H9 (cell line): Measurements from ENCODE around the gene HSPB2. TPM values are rescaled to one million over a fixed set of nuclear protein-coding genes. Genes with fewer than 3 reads are reported as not detected.

Source experiments
- DNase-seq: peaks from one replicate; pipeline ENCODE4 v3.0.0-alpha.2; 2017
- H2AFZ ChIP-seq: one replicate; pipeline ENCODE4 v1.6.1; 2013; ENCODE audit warnings: mild to moderate bottlenecking, low read length, control low read depth, moderate library complexity
- H2AK5ac ChIP-seq: 2 replicates; pipeline ENCODE4 v1.6.1; 2013; ENCODE audit warnings: low read length, control low read depth, mixed read lengths; ENCODE audit not compliant: insufficient read length
- H2BK120ac ChIP-seq: one replicate; pipeline ENCODE4 v1.6.1; 2013; ENCODE audit warnings: low read depth, mild to moderate bottlenecking, low read length, control low read depth, inconsistent platforms; ENCODE audit not compliant: poor library complexity, severe bottlenecking
- H2BK12ac ChIP-seq: 2 replicates; pipeline ENCODE4 v1.6.1; 2013; ENCODE audit warnings: low read length, control low read depth, mixed read lengths, low read depth; ENCODE audit not compliant: insufficient read length
- H2BK15ac ChIP-seq: 2 replicates; pipeline ENCODE4 v1.6.1; 2013; ENCODE audit warnings: low read depth, low read length, control low read depth
- H2BK20ac ChIP-seq: one replicate; pipeline ENCODE4 v1.6.1; 2013; ENCODE audit warnings: low read depth, mild to moderate bottlenecking, low read length, control low read depth, inconsistent platforms; ENCODE audit not compliant: poor library complexity, severe bottlenecking
- H2BK5ac ChIP-seq: 2 replicates; pipeline ENCODE4 v1.6.1; 2013; ENCODE audit warnings: low read length, control low read depth, mixed read lengths; ENCODE audit not compliant: insufficient read length
- H3K14ac ChIP-seq: 2 replicates; pipeline ENCODE4 v1.6.1; 2013; ENCODE audit warnings: low read length, control low read depth; ENCODE audit not compliant: insufficient read depth
- H3K18ac ChIP-seq: 2 replicates; pipeline ENCODE4 v1.6.1; 2013; ENCODE audit warnings: low read depth, mild to moderate bottlenecking, mixed read lengths, low read length, control low read depth; ENCODE audit not compliant: insufficient read length
- H3K23ac ChIP-seq: 2 replicates; pipeline ENCODE4 v1.6.1; 2013; ENCODE audit warnings: low read length, control low read depth, mixed read lengths, low read depth; ENCODE audit not compliant: insufficient read length
- H3K23me2 ChIP-seq: 2 replicates; pipeline ENCODE4 v1.6.1; 2013; ENCODE audit warnings: low read depth, mild to moderate bottlenecking, mixed read lengths, low read length, control low read depth; ENCODE audit not compliant: insufficient read length, poor library complexity, severe bottlenecking
- H3K27ac ChIP-seq: 2 replicates; pipeline ENCODE4 v1.5.1; 2013; ENCODE audit warnings: low read length, control low read depth, mixed read lengths, low read depth; ENCODE audit not compliant: insufficient read length
- H3K27me3 ChIP-seq: 2 replicates; pipeline ENCODE4 v1.6.1; 2013; ENCODE audit warnings: low read length, control low read depth, inconsistent platforms; ENCODE audit not compliant: insufficient read depth
- H3K4ac ChIP-seq: 2 replicates; pipeline ENCODE4 v1.6.1; 2013; ENCODE audit warnings: low read depth, mild to moderate bottlenecking, control low read depth, inconsistent platforms, low read length, moderate library complexity
- H3K4me1 ChIP-seq: 2 replicates; pipeline ENCODE4 v1.6.1; 2013; ENCODE audit warnings: low read length, control low read depth, inconsistent platforms; ENCODE audit not compliant: insufficient read depth
- H3K4me2 ChIP-seq: 2 replicates; pipeline ENCODE4 v1.6.1; 2013; ENCODE audit warnings: low read length, control low read depth, mixed read lengths; ENCODE audit not compliant: insufficient read length, insufficient read depth
- H3K56ac ChIP-seq: 2 replicates; pipeline ENCODE4 v1.6.1; 2013; ENCODE audit warnings: low read depth, mild to moderate bottlenecking, mixed read lengths, low read length, control low read depth; ENCODE audit not compliant: insufficient read length
- H3K79me1 ChIP-seq: 2 replicates; pipeline ENCODE4 v1.6.1; 2013; ENCODE audit warnings: low read depth, mild to moderate bottlenecking, moderate library complexity, low read length, control low read depth, inconsistent platforms; ENCODE audit not compliant: insufficient read depth, poor library complexity, severe bottlenecking
- H3K79me2 ChIP-seq: 2 replicates; pipeline ENCODE4 v1.6.1; 2013; ENCODE audit warnings: low read length, control low read depth, inconsistent platforms; ENCODE audit not compliant: insufficient read depth
- H3K9ac ChIP-seq: 2 replicates; pipeline ENCODE4 v1.6.1; 2013; ENCODE audit warnings: low read length, control low read depth, mixed read lengths; ENCODE audit not compliant: insufficient read length; ENCODE audit errors: extremely low read depth
- H3K9me3 ChIP-seq: one replicate; pipeline ENCODE4 v1.6.1; 2013; ENCODE audit warnings: low read depth, low read length, inconsistent platforms; ENCODE audit not compliant: control insufficient read depth
- H3T11ph ChIP-seq: one replicate; pipeline ENCODE4 v1.6.1; 2013; ENCODE audit warnings: mild to moderate bottlenecking, low read length, control low read depth, inconsistent platforms
- H4K20me1 ChIP-seq: one replicate; pipeline ENCODE4 v1.6.1; 2013; ENCODE audit not compliant: control insufficient read depth, insufficient read length, insufficient read depth
- H4K5ac ChIP-seq: 2 replicates; pipeline ENCODE4 v1.6.1; 2013; ENCODE audit warnings: low read depth, mild to moderate bottlenecking, mixed read lengths, low read length, control low read depth; ENCODE audit not compliant: insufficient read length
- H4K8ac ChIP-seq: replicated peaks from 2 replicates; pipeline ENCODE4 v1.6.1; 2013; ENCODE audit warnings: low read length, control low read depth, mixed read lengths, low read depth; ENCODE audit not compliant: insufficient read length
- H4K91ac ChIP-seq: 2 replicates; pipeline ENCODE4 v1.6.1; 2013; ENCODE audit warnings: low read depth, mild to moderate bottlenecking, moderate library complexity, mixed read lengths, low read length, control low read depth; ENCODE audit not compliant: insufficient read length
- H3K27ac Mint-ChIP-seq, 3 experiments: 2 replicates in 2 of 3; 3 replicates in 1 of 3; pipeline ENCODE4 v1.8.0; 2020 to 2021; ENCODE audit warnings: mixed read lengths in 3 of 3, mild to moderate bottlenecking in 1 of 3, moderate library complexity in 1 of 3
- H3K27me3 Mint-ChIP-seq: 2 replicates; pipeline ENCODE4 v1.8.0; 2021; ENCODE audit warnings: low read depth, mild to moderate bottlenecking, moderate library complexity, mixed read lengths
- H3K36me3 Mint-ChIP-seq, 3 experiments: 2 replicates in 2 of 3; 3 replicates in 1 of 3; pipeline ENCODE4 v1.8.0; 2020 to 2021; ENCODE audit warnings: low read depth in 3 of 3, mixed read lengths in 3 of 3; ENCODE audit not compliant: insufficient read depth in 1 of 3
- H3K4me1 Mint-ChIP-seq, 2 experiments: 2 replicates each; pipeline ENCODE4 v1.8.0; 2020; ENCODE audit warnings: mixed read lengths in 2 of 2
- H3K4me3 Mint-ChIP-seq, 2 experiments: 2 replicates in 1 of 2; 3 replicates in 1 of 2; pipeline ENCODE4 v1.8.0; 2020 to 2021; ENCODE audit warnings: mild to moderate bottlenecking in 2 of 2, mixed read lengths in 2 of 2, moderate library complexity in 1 of 2
- H3K9me3 Mint-ChIP-seq, 2 experiments: 2 replicates in 1 of 2; 3 replicates in 1 of 2; pipeline ENCODE4 v1.8.0; 2020; ENCODE audit warnings: mild to moderate bottlenecking in 2 of 2, mixed read lengths in 2 of 2, moderate library complexity in 1 of 2
- CTCF ChIP-seq: fragments of 200-600 bp; sonication (generic); conservative IDR thresholded peaks from 3 replicates; pipeline ENCODE4 v1.8.0; 2021; ENCODE audit warnings: antibody characterized with exemption, mild to moderate bottlenecking
- WGBS: extraction: QIAGEN DNeasy Blood & Tissue Kit; methylation state at CpG from one replicate; pipeline ENCODE4 v1.1.7; 2013; ENCODE audit warnings: missing lambda C conversion rate, low lambda C conversion rate, mixed read lengths; ENCODE audit not compliant: insufficient read length; ENCODE audit errors: extremely low coverage; 5-methylcytosine and 5-hydroxymethylcytosine counted together
- total RNA-seq: library from RNA; stranded (reverse); gene quantifications from 2 replicates; pipeline ENCODE4 v1.2.1, GENCODE V29; 2021

The HSPB2 gene
- total RNA-seq, 1 experiment from 2014 or later = 0.22 TPM

- H4K5ac ChIP-seq = peak within 1 kb of the TSS; percentile 74
Observed at GRCh38 chr11:111878849-111879636, 33.5 kb upstream of the HSPB2 start, which contains the start of the genes CFAP68 and FDXACB1. CFAP68 (plus strand) TSS chr11:111879541; CDS start chr11:111879561, 20 bp downstream. FDXACB1 (minus strand) TSS chr11:111879165; CDS start chr11:111879132, 33 bp downstream.

More at GRCh38 chr11:111878849-111879636, 33.5 kb upstream of the HSPB2 start, which contains the start of the genes CFAP68 and FDXACB1:
- H3T11ph ChIP-seq = no peak within 1 kb of the TSS
- no peaks in the 10 kb centered on the region for H3K27me3 Mint-ChIP-seq
- no peak within 1 kb of the TSS; the same call in 1 of the 2 replicates for H3K4ac ChIP-seq
- no CpG with 5 or more reads among the region's 55 CpGs for WGBS
- no peak within 1 kb of the TSS for H4K91ac ChIP-seq
- peak within 1 kb of the TSS; percentile 98 for H2AFZ ChIP-seq
- H3K18ac ChIP-seq = peak within 1 kb of the TSS; percentile 96
- H3K27ac Mint-ChIP-seq = peak within 1 kb of the TSS; percentile 99 to 100 (median 100)
- no peak within 1 kb of the TSS for H3K23ac ChIP-seq
- peak within 1 kb of the TSS; percentile 91 to 92 for H3K4me3 Mint-ChIP-seq
- H3K27me3 ChIP-seq = no peaks in the 10 kb centered on the region
- H3K9ac ChIP-seq = peak within 1 kb of the TSS; percentile 78
- no peaks in the 10 kb centered on the region for H3K9me3 Mint-ChIP-seq
- no peaks in the 10 kb centered on the region for H3K9me3 ChIP-seq
- H3K23me2 ChIP-seq = peaks cover 9% of the 10 kb centered on the region
- peak; percentile 95 for TF ChIP-seq CTCF
- no peak within 1 kb of the TSS for H2AK5ac ChIP-seq
- H3K79me1 ChIP-seq = no peaks in the 10 kb centered on the region
- no peak within 1 kb of the TSS for H2BK20ac ChIP-seq
- no peaks in the 10 kb centered on the region; the same call in 1 of the 2 replicates for H3K4me1 ChIP-seq
- H2BK5ac ChIP-seq = peak within 1 kb of the TSS; percentile 42
- no peak within 1 kb of the TSS for H2BK15ac ChIP-seq
- H3K36me3 Mint-ChIP-seq = no peaks in the 10 kb centered on the region
- H4K8ac ChIP-seq = no peak within 1 kb of the TSS
- H2BK120ac ChIP-seq = no peak within 1 kb of the TSS
- H3K27ac ChIP-seq = peak within 1 kb of the TSS; percentile 47
- no peak within 1 kb of the TSS for H2BK12ac ChIP-seq
- peaks cover 5 to 10% of the 10 kb centered on the region in 2 experiments for H3K4me1 Mint-ChIP-seq
- H3K4me2 ChIP-seq = peak within 1 kb of the TSS; percentile 86
- no peaks in the 10 kb centered on the region for H3K79me2 ChIP-seq
- DNase-seq = peak; percentile 98
- no peak within 1 kb of the TSS for H3K56ac ChIP-seq
- peak within 1 kb of the TSS; percentile 94 for H3K14ac ChIP-seq
- H4K20me1 ChIP-seq = no peaks in the 10 kb centered on the region
